ENCODE measurements around the gene MINDY2. TPM values are rescaled to one million over a fixed set of nuclear protein-coding genes. Genes with fewer than 3 reads are reported as not detected.
"Not testable (repeated sequence)": the region's sequence is repeated elsewhere in the genome, so short reads cannot be mapped to it uniquely, and the experiment has no call there.

MINDY2 gene
- total and polyA plus RNA-seq, 2 of the 8 experiments (the other 6 are each of a cell fraction or from before 2014, with no cell fraction given), result 3.1 to 25.7 TPM

DNA sequence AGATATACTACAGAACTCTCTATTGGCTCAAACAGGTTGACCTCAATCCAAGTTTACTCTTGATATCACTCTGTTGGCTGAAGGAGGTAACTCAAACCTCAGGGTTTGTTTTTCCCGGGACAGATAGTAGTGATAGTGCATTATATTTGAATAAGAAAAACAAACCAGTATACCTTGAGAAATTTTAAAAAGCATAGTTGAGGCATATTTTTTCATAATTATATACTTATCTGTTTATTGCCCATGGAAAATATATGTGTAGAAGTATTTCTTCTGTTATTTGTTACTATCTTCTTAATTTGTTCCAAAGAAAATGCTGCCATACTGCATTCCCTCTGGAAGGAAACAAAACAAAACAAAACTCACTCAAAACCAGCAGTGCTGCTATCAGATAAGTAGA, 85.5 kb downstream of the MINDY2 start:
- H3K9me3 ChIP-seq (ENCODE audit: insufficient read depth in 2 of 2, low read depth in 1 of 2, low read length in 1 of 2); H3K27me3 ChIP-seq (replicated peaks in 1 of 4; ENCODE audit: control insufficient read depth in 3 of 4, extremely low read depth in 1 of 4, insufficient read depth in 3 of 4, low read length in 3 of 4); CTCF ChIA-PET (ENCODE audit: partially characterized antibody); H3K36me3 ChIP-seq (ENCODE audit: control insufficient read depth in 2 of 4, insufficient read depth in 4 of 4, low read length in 3 of 4); H3K4me1 ChIP-seq (replicated peaks in 1 of 4; ENCODE audit: control insufficient read depth in 3 of 4, insufficient read depth in 4 of 4, low read length in 3 of 4); H2AK5ac ChIP-seq (ENCODE audit: low read depth, low read length); FAIRE-seq; H2BK20ac ChIP-seq (ENCODE audit: low read length); H3K14ac ChIP-seq (ENCODE audit: insufficient read length); H3K18ac ChIP-seq (ENCODE audit: extremely low read depth, low read length); H3K27ac ChIP-seq (ENCODE audit: low read depth, low read length); H2BK5ac ChIP-seq (ENCODE audit: low read depth, low read length); H2BK12ac ChIP-seq (ENCODE audit: low read depth, low read length); POLR2A ChIA-PET (ENCODE audit: partially characterized antibody); H2AFZ ChIP-seq (ENCODE audit: low read length); H3K23ac ChIP-seq (ENCODE audit: insufficient read length); H3K56ac ChIP-seq (replicated peaks; ENCODE audit: insufficient read length, low read depth, low read length); H4K20me1 ChIP-seq (replicated peaks in 1 of 2; ENCODE audit: control insufficient read depth in 1 of 2, insufficient read depth in 2 of 2, low read length in 2 of 2); H3K4me2 ChIP-seq (ENCODE audit: insufficient read depth in 1 of 2, low read depth in 2 of 2, low read length in 2 of 2); H3K79me2 ChIP-seq (ENCODE audit: control insufficient read depth in 1 of 2, insufficient read depth in 2 of 2, low read length in 2 of 2); H3K4ac ChIP-seq (replicated peaks; ENCODE audit: insufficient read length, low read depth, low read length); H3K79me1 ChIP-seq (ENCODE audit: low read depth, low read length); H3K4me3 ChIP-seq (ENCODE audit: extremely low read depth in 1 of 4, insufficient read depth in 2 of 4, low read depth in 3 of 4, low read length in 4 of 4); H4K91ac ChIP-seq (replicated peaks; ENCODE audit: insufficient read length, low read length); DNase-seq (ENCODE audit: low read depth in 1 of 2, low spot score in 2 of 2); H3K23me2 ChIP-seq (ENCODE audit: low read depth, low read length); H4K5ac ChIP-seq (ENCODE audit: insufficient read length, low read depth, low read length); H3K9ac ChIP-seq (replicated peaks in 1 of 4; ENCODE audit: extremely low read depth in 1 of 4, low read depth in 3 of 4, low read length in 3 of 4); H4K8ac ChIP-seq (ENCODE audit: extremely low read depth, insufficient read depth, low read length); H2BK120ac ChIP-seq (replicated peaks; ENCODE audit: low read depth, low read length); H2BK15ac ChIP-seq (ENCODE audit: low read length): not testable (repeated sequence)
- WGBS, 2 experiments (ENCODE audit: extremely low coverage in 1 of 2, insufficient coverage in 1 of 2, insufficient read length in 1 of 2, insufficient replicate concordance in 2 of 2, low coverage in 1 of 2, low lambda C conversion rate in 2 of 2, missing lambda C conversion rate in 1 of 2), result 96% methylated on average over 1 of the region's 1 CpG; no CpG with 5 or more reads in 1 of the 2 experiments

Data from H1 (cell line).